Cerebellar cortex (tissue), 1 donor: ENCODE results near the gene IGLL5.
"Not testable (repeated sequence)": the region's sequence is repeated elsewhere in the genome, so short reads cannot be mapped to it uniquely, and the experiment has no call there.

Experiments used
- DNase-seq: peaks from one replicate; pipeline ENCODE4 v3.0.0-alpha.2; 2015; ENCODE audit warnings: low spot score

The IGLL5 gene

DNA sequence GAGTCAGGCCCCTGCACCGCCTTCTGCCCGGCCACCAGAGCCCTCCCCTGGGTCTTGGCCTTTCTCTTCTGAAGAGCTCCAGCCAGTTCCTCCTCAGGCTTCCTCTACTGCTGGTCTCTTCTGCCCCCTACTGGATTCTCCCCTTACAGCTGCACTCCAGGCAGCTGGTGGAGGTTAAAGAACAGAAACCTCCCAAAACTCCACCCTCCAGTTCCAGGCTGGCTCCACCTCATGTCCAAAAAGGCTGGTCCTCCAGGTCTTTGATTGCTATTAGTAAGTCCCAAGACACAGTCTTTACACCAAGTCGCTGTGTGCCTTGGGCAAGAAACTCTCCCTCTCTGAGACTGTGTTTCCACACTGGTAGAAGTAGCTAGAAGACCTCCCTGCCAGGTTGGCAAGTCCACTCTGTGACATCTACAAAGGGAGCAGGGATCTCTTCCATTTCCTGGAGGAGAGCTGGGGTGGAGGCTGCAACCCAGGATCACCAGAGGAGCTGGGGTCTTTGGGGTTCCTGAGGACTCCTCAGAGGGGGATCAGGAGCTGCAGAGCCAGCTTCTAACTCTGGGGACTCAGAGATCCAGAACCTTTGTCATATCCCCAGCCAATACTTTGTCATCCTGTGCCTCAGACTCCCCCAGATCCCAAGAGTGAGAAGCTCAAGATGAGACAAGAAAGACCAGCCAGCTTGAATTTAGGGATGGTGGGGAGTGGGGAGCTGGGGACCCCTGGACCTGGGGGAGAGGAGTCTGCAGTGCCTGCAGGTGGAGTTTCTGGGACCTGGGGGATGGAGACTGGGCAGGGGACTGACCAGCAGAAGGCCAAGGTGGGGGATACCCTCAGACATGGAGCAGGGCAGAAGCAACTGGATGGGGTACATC lies 3.4 kb upstream of the IGLL5 start:
- DNase-seq = peak; percentile 72

GRCh38 chr22:22884888-22885840 lies 2.5 kb upstream of the IGLL5 start:
- no peak for DNase-seq

GRCh38 chr22:22886546-22886945 lies 1.1 kb upstream of the IGLL5 start:
- DNase-seq = no peak

GRCh38 chr22:22888571-22889353 lies 1.1 kb downstream of the IGLL5 start:
- no peak for DNase-seq

- DNase-seq = no peak
Measured at GRCh38 chr22:22890085-22890484, 2.5 kb downstream of the IGLL5 start.

DNA sequence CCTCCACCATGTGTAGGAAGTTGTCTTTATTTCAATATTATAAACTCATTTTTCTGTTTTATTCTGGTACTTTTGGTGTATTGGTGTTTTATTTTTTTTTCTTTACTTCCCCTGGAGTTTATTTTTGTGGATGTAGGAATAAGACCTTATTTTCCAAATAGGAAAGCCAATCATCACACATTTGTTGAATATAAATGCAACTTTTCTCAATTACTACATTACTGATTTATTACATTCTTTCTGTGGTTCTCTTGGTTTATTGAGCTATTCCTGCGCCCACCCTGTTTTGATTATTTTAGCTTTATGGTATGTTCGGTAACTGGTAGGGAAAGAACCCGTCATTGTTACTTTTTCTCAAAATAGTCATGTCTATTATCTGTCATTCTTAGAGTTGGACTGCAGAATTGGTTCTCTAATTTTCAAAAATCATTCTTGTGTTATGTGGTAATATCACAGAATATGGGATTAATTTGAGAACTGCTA lies 3.6 kb downstream of the IGLL5 start:
- no peak for DNase-seq

GRCh38 chr22:22892096-22893052 lies 4.8 kb downstream of the IGLL5 start:
- no peak for DNase-seq

DNA sequence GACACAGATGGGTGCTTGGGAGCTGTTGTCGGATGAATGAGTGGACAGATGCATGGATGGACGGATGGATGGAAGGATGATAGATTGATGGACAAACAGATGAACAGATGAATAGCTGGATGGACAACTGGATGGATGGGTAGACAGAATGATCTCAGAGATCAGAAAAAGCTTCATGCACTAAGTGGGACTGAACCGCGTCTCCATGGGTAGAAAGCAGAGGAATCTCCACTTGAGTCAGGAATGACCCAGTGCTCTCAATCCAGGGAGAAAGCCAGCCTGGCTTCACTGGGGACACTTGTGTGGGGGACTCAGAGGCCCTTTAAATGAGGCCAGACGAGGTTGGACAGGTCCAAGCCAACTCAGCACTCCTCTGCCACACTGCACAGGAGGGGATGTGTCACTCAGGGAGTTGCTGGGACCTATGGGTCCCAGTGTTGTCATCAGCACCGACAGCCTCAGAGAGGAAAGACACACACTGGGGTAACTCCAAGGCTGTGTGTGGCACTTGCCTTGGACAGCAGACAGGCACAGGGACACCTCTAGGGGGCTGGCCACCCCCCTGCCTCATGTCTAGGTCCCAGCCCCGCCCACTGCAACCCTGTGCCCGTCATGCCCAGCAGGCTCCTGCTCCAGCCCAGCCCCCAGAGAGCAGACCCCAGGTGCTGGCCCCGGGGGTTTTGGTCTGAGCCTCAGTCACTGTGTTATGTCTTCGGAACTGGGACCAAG lies 5.6 kb downstream of the IGLL5 start:
- DNase-seq = no peak

GRCh38 chr22:22893891-22894739 lies 6.5 kb downstream of the IGLL5 start:
- no peak for DNase-seq

- no peak for DNase-seq
Measured at GRCh38 chr22:22894740-22895731, 7.4 kb downstream of the IGLL5 start.

DNA sequence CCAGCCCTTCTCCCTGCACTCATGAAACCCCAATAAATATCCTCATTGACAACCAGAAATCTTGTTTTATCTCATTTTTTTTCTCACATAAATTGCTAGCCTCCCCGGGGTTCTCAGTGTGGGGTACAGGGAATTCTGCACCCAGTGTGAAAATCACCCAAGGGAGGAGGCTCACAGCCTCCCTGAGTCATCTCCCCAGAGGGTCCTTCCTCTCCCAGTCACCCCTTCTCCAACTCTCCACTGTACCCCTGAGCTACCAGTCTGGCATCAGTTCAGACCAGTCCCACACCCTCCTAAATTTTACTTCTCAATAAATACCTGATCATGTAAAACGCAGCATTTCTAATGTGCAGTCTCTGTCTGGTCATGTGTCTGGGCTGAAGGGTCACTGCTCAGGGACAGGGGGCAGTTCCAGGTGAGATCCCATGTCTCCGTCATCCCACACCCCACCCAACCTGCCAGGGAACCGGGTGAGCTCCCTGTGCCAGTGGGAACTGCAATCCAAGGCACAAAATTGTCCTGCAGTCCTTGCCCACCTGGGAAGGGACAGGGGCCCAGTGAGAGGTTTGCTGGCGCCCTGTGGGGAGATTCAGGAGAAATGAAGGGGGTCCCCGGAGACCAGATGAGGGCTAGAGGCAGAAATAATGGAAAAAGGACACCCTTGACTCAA lies 8.3 kb downstream of the IGLL5 start:
- no peak for DNase-seq

- DNase-seq = no peak
Measured at GRCh38 chr22:22896601-22897000, 9.0 kb downstream of the IGLL5 start.

- DNase-seq = no peak
Measured at GRCh38 chr22:22897091-22897490, 9.5 kb downstream of the IGLL5 start.

GRCh38 chr22:22897947-22898346 lies 10.3 kb downstream of the IGLL5 start:
- no peak for DNase-seq

GRCh38 chr22:22898411-22898950 lies 10.9 kb downstream of the IGLL5 start:
- DNase-seq = not testable (repeated sequence)

GRCh38 chr22:22899342-22900080 lies 11.9 kb downstream of the IGLL5 start:
- DNase-seq = not testable (repeated sequence)
